SJSA1 (cell line): ENCODE data around the gene DAPP1. TPM values are rescaled to one million over a fixed set of nuclear protein-coding genes. Genes with fewer than 3 reads are reported as not detected.
"Not testable (repeated sequence)": the region's sequence is repeated elsewhere in the genome, so short reads cannot be mapped to it uniquely, and the experiment has no call there.

Experiments
- DNase-seq, 2 experiments: peaks; one replicate each; pipeline ENCODE4 v3.0.0-alpha.2; 2015 to 2020; ENCODE audit warnings: low spot score in 2 of 2, low read depth in 1 of 2
- H3K27ac ChIP-seq: fragments of 250-450 bp; sonication (Bioruptor Pico); 2 replicates; pipeline ENCODE4 v1.5.1; 2020; ENCODE audit warnings: mild to moderate bottlenecking, moderate library complexity
- H3K27me3 ChIP-seq: fragments of 250-450 bp; sonication (Bioruptor Pico); replicated peaks from 2 replicates; pipeline ENCODE4 v1.5.1; 2020; ENCODE audit warnings: mild to moderate bottlenecking, moderate library complexity
- H3K36me3 ChIP-seq: fragments of 250-450 bp; sonication (Bioruptor Pico); 2 replicates; pipeline ENCODE4 v1.5.1; 2020; ENCODE audit warnings: mild to moderate bottlenecking
- H3K4me1 ChIP-seq: fragments of 250-450 bp; sonication (Bioruptor Pico); replicated peaks from 2 replicates; pipeline ENCODE4 v1.6.1; 2021; ENCODE audit warnings: mild to moderate bottlenecking
- H3K4me3 ChIP-seq: fragments of 250-450 bp; sonication (Bioruptor Pico); 2 replicates; pipeline ENCODE4 v1.5.1; 2020; ENCODE audit warnings: mild to moderate bottlenecking
- H3K9me3 ChIP-seq: fragments of 250-450 bp; sonication (Bioruptor Pico); replicated peaks from 2 replicates; pipeline ENCODE4 v1.5.1; 2020; ENCODE audit warnings: mild to moderate bottlenecking
- total RNA-seq: library from RNA; depleted of rRNA; stranded (reverse); fragments of >200 nt; shearing (Covaris generic); gene quantifications from 2 replicates; pipeline ENCODE4 v1.2.3, GENCODE V29; 2014

The DAPP1 gene
- total RNA-seq, 1 experiment from 2014 or later = 0.32 TPM

- H3K4me3 ChIP-seq, H3K27me3 ChIP-seq, H3K9me3 ChIP-seq: not testable (repeated sequence)
Observed at GRCh38 chr4:99830051-99830450, 13.4 kb downstream of the DAPP1 start.

GRCh38 chr4:99832321-99832720 lies 15.7 kb downstream of the DAPP1 start:
- H3K9me3 ChIP-seq = no peaks in the 10 kb centered on the region
- peaks cover 6% of the 10 kb centered on the region for H3K4me1 ChIP-seq
- no peaks in the 10 kb centered on the region for H3K27me3 ChIP-seq
- no peak overlapping the region; the same call in 1 of the 2 replicates for H3K27ac ChIP-seq
- H3K36me3 ChIP-seq = no peaks in the 10 kb centered on the region
- DNase-seq = no peak
- H3K4me3 ChIP-seq = no peak overlapping the region

More at GRCh38 chr4:99830051-99830450, 13.4 kb downstream of the DAPP1 start:
- not testable (repeated sequence) for H3K36me3 ChIP-seq, H3K27ac ChIP-seq, H3K4me1 ChIP-seq, DNase-seq

GRCh38 chr4:99832758-99833157 lies 16.1 kb downstream of the DAPP1 start:
- H3K27me3 ChIP-seq = no peaks in the 10 kb centered on the region
- H3K4me1 ChIP-seq = peaks cover 6% of the 10 kb centered on the region
- H3K4me3 ChIP-seq = no peak overlapping the region
- H3K27ac ChIP-seq = no peak overlapping the region; the same call in 1 of the 2 replicates
- no peak for DNase-seq
- H3K9me3 ChIP-seq = no peaks in the 10 kb centered on the region
- no peaks in the 10 kb centered on the region for H3K36me3 ChIP-seq

- Histone ChIP-seq H3K27ac (no peak overlapping the region), H3K9me3 (no peaks in the 10 kb centered on the region), H3K36me3 (no peaks in the 10 kb centered on the region), H3K4me3 (no peak overlapping the region), H3K27me3 (no peaks in the 10 kb centered on the region), H3K4me1 (peaks cover 6% of the 10 kb centered on the region)
- DNase-seq = no peak
Observed at GRCh38 chr4:99833756-99834155, 17.1 kb downstream of the DAPP1 start.

GRCh38 chr4:99834569-99834968 lies 17.9 kb downstream of the DAPP1 start:
- no peaks in the 10 kb centered on the region for H3K9me3 ChIP-seq
- H3K4me1 ChIP-seq = peaks cover 6% of the 10 kb centered on the region
- H3K4me3 ChIP-seq = no peak overlapping the region
- no peaks in the 10 kb centered on the region for H3K36me3 ChIP-seq
- no peak for DNase-seq
- H3K27ac ChIP-seq = no peak overlapping the region
- H3K27me3 ChIP-seq = no peaks in the 10 kb centered on the region

GRCh38 chr4:99835942-99836341 lies 19.3 kb downstream of the DAPP1 start:
- H3K27me3 ChIP-seq = no peaks in the 10 kb centered on the region; the same call in 1 of the 2 replicates
- peaks cover 6% of the 10 kb centered on the region for H3K4me1 ChIP-seq
- DNase-seq = no peak
- no peak overlapping the region for H3K27ac ChIP-seq
- H3K36me3 ChIP-seq = no peaks in the 10 kb centered on the region
- H3K4me3 ChIP-seq = no peak overlapping the region
- no peaks in the 10 kb centered on the region for H3K9me3 ChIP-seq

GRCh38 chr4:99838927-99839326 lies 22.3 kb downstream of the DAPP1 start:
- H3K4me3 ChIP-seq = no peak overlapping the region
- H3K4me1 ChIP-seq = no peaks in the 10 kb centered on the region
- H3K9me3 ChIP-seq = no peaks in the 10 kb centered on the region
- H3K27ac ChIP-seq = no peak overlapping the region
- no peaks in the 10 kb centered on the region; the same call in 1 of the 2 replicates for H3K27me3 ChIP-seq
- DNase-seq = no peak
- no peaks in the 10 kb centered on the region for H3K36me3 ChIP-seq

GRCh38 chr4:99841129-99841528 lies 24.5 kb downstream of the DAPP1 start:
- DNase-seq = no peak
- no peaks in the 10 kb centered on the region for H3K9me3 ChIP-seq
- H3K4me1 ChIP-seq = peaks cover 5% of the 10 kb centered on the region
- no peak overlapping the region for H3K27ac ChIP-seq
- H3K27me3 ChIP-seq = no peaks in the 10 kb centered on the region; the same call in 1 of the 2 replicates
- no peak overlapping the region for H3K4me3 ChIP-seq
- H3K36me3 ChIP-seq = no peaks in the 10 kb centered on the region

GRCh38 chr4:99843413-99843812 lies 26.8 kb downstream of the DAPP1 start:
- Histone ChIP-seq H3K9me3 (no peaks in the 10 kb centered on the region), H3K27ac (no peak overlapping the region), H3K36me3 (no peaks in the 10 kb centered on the region), H3K27me3 (no peaks in the 10 kb centered on the region; the same call in 1 of the 2 replicates), H3K4me1 (peaks cover 5% of the 10 kb centered on the region), H3K4me3 (no peak overlapping the region)
- DNase-seq = no peak

GRCh38 chr4:99844048-99844447 lies 27.4 kb downstream of the DAPP1 start:
- no peaks in the 10 kb centered on the region for H3K36me3 ChIP-seq
- no peaks in the 10 kb centered on the region; the same call in 1 of the 2 replicates for H3K27me3 ChIP-seq
- peaks cover 5% of the 10 kb centered on the region for H3K4me1 ChIP-seq
- DNase-seq = no peak
- H3K9me3 ChIP-seq = no peaks in the 10 kb centered on the region
- no peak overlapping the region for H3K4me3 ChIP-seq
- H3K27ac ChIP-seq = no peak overlapping the region

- Histone ChIP-seq H3K27me3 (no peaks in the 10 kb centered on the region; the same call in 1 of the 2 replicates), H3K4me3 (no peak overlapping the region), H3K36me3 (no peaks in the 10 kb centered on the region), H3K27ac (no peak overlapping the region), H3K9me3 (no peaks in the 10 kb centered on the region), H3K4me1 (peaks cover 5% of the 10 kb centered on the region)
- DNase-seq = no peak
Observed at GRCh38 chr4:99845179-99845578, 28.6 kb downstream of the DAPP1 start.

- Histone ChIP-seq H3K4me1 (peaks cover 5% of the 10 kb centered on the region), H3K27ac (no peak overlapping the region), H3K9me3 (no peaks in the 10 kb centered on the region), H3K4me3 (no peak overlapping the region), H3K36me3 (no peaks in the 10 kb centered on the region), H3K27me3 (no peaks in the 10 kb centered on the region)
- no peak for DNase-seq
Observed at GRCh38 chr4:99845708-99846469, 29.3 kb downstream of the DAPP1 start.

GRCh38 chr4:99846891-99847290 lies 30.3 kb downstream of the DAPP1 start:
- no peaks in the 10 kb centered on the region for H3K36me3 ChIP-seq
- no peaks in the 10 kb centered on the region for H3K27me3 ChIP-seq
- no peak overlapping the region for H3K27ac ChIP-seq
- no peak overlapping the region for H3K4me3 ChIP-seq
- no peak for DNase-seq
- no peaks in the 10 kb centered on the region for H3K9me3 ChIP-seq
- H3K4me1 ChIP-seq = peaks cover 5% of the 10 kb centered on the region

- Histone ChIP-seq H3K27me3 (no peaks in the 10 kb centered on the region), H3K4me3 (no peak overlapping the region), H3K36me3 (no peaks in the 10 kb centered on the region), H3K27ac (no peak overlapping the region), H3K9me3 (no peaks in the 10 kb centered on the region), H3K4me1 (peaks cover 5% of the 10 kb centered on the region)
- no peak for DNase-seq
Observed at GRCh38 chr4:99847362-99847976, 30.8 kb downstream of the DAPP1 start.
